Endodermal cell (in vitro differentiated cells): ENCODE data around the gene ATP2B2. TPM values are rescaled to one million over a fixed set of nuclear protein-coding genes. Genes with fewer than 3 reads are reported as not detected.

Experiments used
- DNase-seq: peaks from one replicate; pipeline ENCODE4 v3.0.0-alpha.2; 2017
- H3K27ac ChIP-seq: 2 replicates; pipeline ENCODE4 v1.5.1; 2013; ENCODE audit warnings: mild to moderate bottlenecking, low read depth, low read length, moderate library complexity
- H3K27me3 ChIP-seq: 2 replicates; pipeline ENCODE4 v1.6.1; 2013; ENCODE audit warnings: mild to moderate bottlenecking, low read length, moderate library complexity; ENCODE audit not compliant: insufficient read depth, control insufficient read depth, poor library complexity, severe bottlenecking
- H3K36me3 ChIP-seq: 2 replicates; pipeline ENCODE4 v1.7.0; 2013; ENCODE audit warnings: mild to moderate bottlenecking, low read length, moderate library complexity; ENCODE audit not compliant: control insufficient read depth, insufficient read depth
- H3K4me1 ChIP-seq: one replicate; pipeline ENCODE4 v1.7.0; 2013; ENCODE audit warnings: low read length; ENCODE audit not compliant: control insufficient read depth, insufficient read depth
- H3K4me3 ChIP-seq: 2 replicates; pipeline ENCODE4 v1.5.1; 2013; ENCODE audit warnings: mild to moderate bottlenecking, low read length, moderate library complexity
- H3K9ac ChIP-seq: 2 replicates; pipeline ENCODE4 v1.6.1; 2013; ENCODE audit warnings: mild to moderate bottlenecking, low read length, moderate library complexity; ENCODE audit not compliant: poor library complexity, severe bottlenecking; ENCODE audit errors: extremely low read depth
- H3K9me3 ChIP-seq: 2 replicates; pipeline ENCODE4 v1.6.1; 2013; ENCODE audit warnings: mild to moderate bottlenecking, low read length, moderate library complexity; ENCODE audit not compliant: control insufficient read depth
- H3K27ac Mint-ChIP-seq: 2 replicates; pipeline ENCODE4 v1.8.0; 2020; ENCODE audit warnings: mixed read lengths
- H3K27me3 Mint-ChIP-seq: 2 replicates; pipeline ENCODE4 v1.8.0; 2021; ENCODE audit warnings: mild to moderate bottlenecking, mixed read lengths; ENCODE audit not compliant: insufficient read depth
- H3K36me3 Mint-ChIP-seq: 2 replicates; pipeline ENCODE4 v1.8.0; 2020; ENCODE audit warnings: low read depth, mixed read lengths
- H3K4me1 Mint-ChIP-seq: 2 replicates; pipeline ENCODE4 v1.8.0; 2020; ENCODE audit warnings: mixed read lengths
- H3K4me3 Mint-ChIP-seq: 2 replicates; pipeline ENCODE4 v1.8.0; 2020; ENCODE audit warnings: mild to moderate bottlenecking, moderate library complexity, mixed read lengths
- H3K9me3 Mint-ChIP-seq: 2 replicates; pipeline ENCODE4 v1.8.0; 2020; ENCODE audit warnings: mild to moderate bottlenecking, mixed read lengths
- WGBS, 2 experiments: methylation state at CpG; one replicate each; pipeline versions ENCODE4 v1.1.5 to v1.1.7; 2013; ENCODE audit warnings: missing lambda C conversion rate in 2 of 2, mixed read lengths in 1 of 2; ENCODE audit not compliant: insufficient coverage in 1 of 2, insufficient read length in 1 of 2; 5-methylcytosine and 5-hydroxymethylcytosine counted together
- total RNA-seq, 2 donors: library from RNA; stranded (reverse); fragmentation: NEBNext Ultra II Directional in 1 of 2; extraction: Animal tissue kit (Norgen Biotek cat#: 25700) in 1 of 2; gene quantifications; 2 replicates in 1 of 2; 3 replicates in 1 of 2; pipeline ENCODE4 v1.2.1, GENCODE V29; 2021
- TF ChIP-seq, protein P1 (sequence below): fragments of 200-600 bp; sonication (generic); conservative IDR thresholded peaks from 2 replicates; pipeline ENCODE4 v1.5.0; 2021; ENCODE audit warnings: antibody characterized with exemption, mild to moderate bottlenecking

ATP2B2 gene
- total RNA-seq, 2 donors from 2014 or later = 0.09 TPM; not detected in 1

DNA sequence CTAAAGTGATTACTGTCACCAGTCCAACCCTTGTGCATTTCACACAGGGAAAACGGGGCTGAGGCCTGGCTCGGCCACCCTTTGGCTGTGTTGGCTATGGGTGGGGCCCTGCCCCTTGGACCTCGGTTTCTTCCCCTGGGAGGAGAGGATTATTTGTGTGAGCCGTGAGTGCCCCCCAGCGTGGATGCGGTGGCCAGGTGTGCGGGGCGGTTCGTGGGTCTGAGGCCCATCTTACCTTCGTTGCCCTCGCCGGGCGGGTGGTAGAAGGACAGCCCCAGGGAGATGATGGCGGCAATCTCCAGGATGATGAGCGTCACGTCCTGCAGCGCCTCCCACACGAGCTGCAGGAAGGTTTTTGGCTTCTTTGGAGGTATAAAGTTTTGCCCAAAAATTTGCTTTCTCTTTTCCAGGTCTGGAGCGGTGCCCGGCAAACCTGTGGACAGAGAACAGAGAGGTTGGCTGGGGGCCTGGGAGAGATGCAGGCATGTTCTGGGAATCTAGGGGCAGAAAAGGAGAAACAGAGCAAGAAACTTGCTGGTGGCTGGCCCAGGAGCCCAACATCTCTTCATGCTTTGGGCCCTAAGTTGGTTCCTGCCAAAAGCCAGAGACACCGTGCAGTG, 94.9 kb downstream of the ATP2B2 start:
- no peaks in the 10 kb centered on the region for H3K36me3 ChIP-seq
- Mint-ChIP-seq H3K9me3 (no peaks in the 10 kb centered on the region), H3K36me3 (no peaks in the 10 kb centered on the region), H3K4me1 (no peaks in the 10 kb centered on the region), H3K27me3 (no peaks in the 10 kb centered on the region), H3K4me3 (no peak overlapping the region), H3K27ac (no peak overlapping the region)
- H3K9me3 ChIP-seq = no peaks in the 10 kb centered on the region
- WGBS, 2 experiments = 90 to 98% methylated on average over 9 to 21 of the region's 21 CpGs
- H3K27ac ChIP-seq = no peak overlapping the region
- H3K4me1 ChIP-seq = no peaks in the 10 kb centered on the region
- DNase-seq = no peak
- TF ChIP-seq, protein P1, sequence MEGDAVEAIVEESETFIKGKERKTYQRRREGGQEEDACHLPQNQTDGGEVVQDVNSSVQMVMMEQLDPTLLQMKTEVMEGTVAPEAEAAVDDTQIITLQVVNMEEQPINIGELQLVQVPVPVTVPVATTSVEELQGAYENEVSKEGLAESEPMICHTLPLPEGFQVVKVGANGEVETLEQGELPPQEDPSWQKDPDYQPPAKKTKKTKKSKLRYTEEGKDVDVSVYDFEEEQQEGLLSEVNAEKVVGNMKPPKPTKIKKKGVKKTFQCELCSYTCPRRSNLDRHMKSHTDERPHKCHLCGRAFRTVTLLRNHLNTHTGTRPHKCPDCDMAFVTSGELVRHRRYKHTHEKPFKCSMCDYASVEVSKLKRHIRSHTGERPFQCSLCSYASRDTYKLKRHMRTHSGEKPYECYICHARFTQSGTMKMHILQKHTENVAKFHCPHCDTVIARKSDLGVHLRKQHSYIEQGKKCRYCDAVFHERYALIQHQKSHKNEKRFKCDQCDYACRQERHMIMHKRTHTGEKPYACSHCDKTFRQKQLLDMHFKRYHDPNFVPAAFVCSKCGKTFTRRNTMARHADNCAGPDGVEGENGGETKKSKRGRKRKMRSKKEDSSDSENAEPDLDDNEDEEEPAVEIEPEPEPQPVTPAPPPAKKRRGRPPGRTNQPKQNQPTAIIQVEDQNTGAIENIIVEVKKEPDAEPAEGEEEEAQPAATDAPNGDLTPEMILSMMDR = no peak
- H3K9ac ChIP-seq = no peak overlapping the region
- H3K4me3 ChIP-seq = no peak overlapping the region
- H3K27me3 ChIP-seq = no peaks in the 10 kb centered on the region

DNA sequence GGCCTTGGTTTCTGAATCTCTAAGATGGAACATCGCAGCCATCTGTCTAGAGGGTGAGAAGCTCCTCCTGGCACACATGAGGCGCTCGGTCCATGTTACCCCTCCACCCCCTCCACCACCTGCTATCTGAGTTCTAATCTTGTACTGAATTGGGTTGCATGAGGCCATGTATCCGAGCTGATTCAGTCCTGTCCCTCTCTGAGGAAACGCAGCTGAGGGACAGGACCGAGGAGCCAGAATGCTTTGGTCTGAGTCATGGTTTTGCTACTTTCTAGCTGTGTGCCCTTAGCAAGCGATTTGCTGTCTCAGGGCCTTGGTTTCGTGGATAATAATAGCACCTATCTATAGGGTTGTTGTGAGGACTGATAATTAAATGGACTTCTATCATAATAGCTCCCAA, 96.7 kb downstream of the ATP2B2 start:
- no peak overlapping the region for H3K27ac Mint-ChIP-seq
- no peaks in the 10 kb centered on the region for H3K4me1 Mint-ChIP-seq
- Histone ChIP-seq H3K4me1 (no peaks in the 10 kb centered on the region), H3K36me3 (no peaks in the 10 kb centered on the region), H3K27me3 (no peaks in the 10 kb centered on the region), H3K9me3 (no peaks in the 10 kb centered on the region), H3K4me3 (no peak overlapping the region), H3K9ac (no peak overlapping the region), H3K27ac (no peak overlapping the region)
- DNase-seq = no peak
- no peak overlapping the region for H3K4me3 Mint-ChIP-seq
- no peaks in the 10 kb centered on the region for H3K9me3 Mint-ChIP-seq
- TF ChIP-seq, protein P1 = no peak
- 89 to 93% methylated on average over 8 of the region's 8 CpGs for WGBS, 2 experiments
- H3K27me3 Mint-ChIP-seq = no peaks in the 10 kb centered on the region
- H3K36me3 Mint-ChIP-seq = no peaks in the 10 kb centered on the region

DNA sequence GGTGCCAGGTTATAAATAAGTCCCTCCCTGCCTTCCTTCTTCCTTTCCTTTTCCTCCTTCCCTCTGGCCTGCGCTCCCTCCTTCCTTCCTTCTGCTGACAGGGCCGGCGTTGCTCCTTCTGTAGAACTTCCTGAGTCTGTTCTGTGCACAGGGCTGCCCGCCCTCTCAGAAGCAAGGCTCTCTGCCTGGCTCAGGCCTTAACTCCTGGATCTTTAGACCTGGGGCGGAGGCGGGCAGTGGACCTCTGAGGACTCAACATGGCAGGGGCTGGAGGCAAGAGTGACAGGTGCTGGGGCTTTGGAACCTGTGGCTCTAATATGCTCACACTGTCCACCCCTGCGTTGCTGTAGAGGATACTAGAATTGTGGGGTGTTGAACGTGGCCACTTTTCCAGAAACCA, 98.0 kb downstream of the ATP2B2 start:
- Histone ChIP-seq H3K27ac (no peak overlapping the region), H3K9ac (no peak overlapping the region), H3K36me3 (no peaks in the 10 kb centered on the region), H3K4me3 (no peak overlapping the region), H3K9me3 (no peaks in the 10 kb centered on the region), H3K4me1 (no peaks in the 10 kb centered on the region), H3K27me3 (no peaks in the 10 kb centered on the region)
- no peak for DNase-seq
- Mint-ChIP-seq H3K9me3 (no peaks in the 10 kb centered on the region), H3K27me3 (no peaks in the 10 kb centered on the region), H3K4me3 (no peak overlapping the region), H3K36me3 (no peaks in the 10 kb centered on the region), H3K27ac (no peak overlapping the region), H3K4me1 (no peaks in the 10 kb centered on the region)
- 91 to 92% methylated on average over 6 to 8 of the region's 8 CpGs for WGBS, 2 experiments
- TF ChIP-seq, protein P1 = no peak
